Measurements from ENCODE around the gene WDR43.

Gene WDR43

DNA sequence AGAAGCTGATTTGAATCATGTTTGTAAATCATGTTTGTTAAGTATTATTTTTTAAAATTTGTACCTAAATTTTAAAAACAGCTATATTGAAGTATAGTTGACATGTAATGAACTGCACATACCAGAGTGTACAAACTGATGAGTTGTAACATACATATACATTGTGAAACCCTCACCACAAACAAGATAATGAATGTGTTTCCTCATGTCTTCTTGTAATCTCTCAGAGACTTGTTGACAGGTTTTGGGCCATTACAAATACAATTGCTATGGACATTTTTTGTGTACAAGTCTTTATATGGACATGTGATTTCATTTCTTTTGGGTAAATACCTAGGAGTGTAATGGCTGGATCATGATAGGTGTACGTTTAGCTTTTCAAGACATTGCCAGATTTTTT lies 21.5 kb downstream of the WDR43 start:
- DNase-seq: no peak

DNA sequence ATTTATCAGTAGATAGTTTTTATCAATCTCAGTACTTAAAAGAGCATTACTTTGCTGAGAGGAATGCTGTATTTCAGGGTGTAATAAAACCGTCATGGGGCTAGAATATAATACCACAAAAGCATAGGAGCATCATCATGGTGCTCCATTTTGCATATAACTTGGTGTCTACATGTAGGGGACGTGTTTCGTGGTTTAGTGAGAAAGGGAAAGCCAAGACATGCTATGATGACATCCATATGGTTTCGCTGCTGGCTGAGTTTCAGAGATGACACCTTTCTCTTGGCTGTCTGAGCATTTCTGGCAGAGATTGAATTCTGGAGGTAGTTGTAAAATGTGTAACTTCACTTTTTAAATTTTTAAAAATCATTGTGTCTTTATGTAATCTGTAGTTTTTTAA lies 32.4 kb downstream of the WDR43 start:
- DNase-seq: no peak

GRCh38 chr2:28927469-28927868 lies 33.0 kb downstream of the WDR43 start:
- DNase-seq: no peak

DNA sequence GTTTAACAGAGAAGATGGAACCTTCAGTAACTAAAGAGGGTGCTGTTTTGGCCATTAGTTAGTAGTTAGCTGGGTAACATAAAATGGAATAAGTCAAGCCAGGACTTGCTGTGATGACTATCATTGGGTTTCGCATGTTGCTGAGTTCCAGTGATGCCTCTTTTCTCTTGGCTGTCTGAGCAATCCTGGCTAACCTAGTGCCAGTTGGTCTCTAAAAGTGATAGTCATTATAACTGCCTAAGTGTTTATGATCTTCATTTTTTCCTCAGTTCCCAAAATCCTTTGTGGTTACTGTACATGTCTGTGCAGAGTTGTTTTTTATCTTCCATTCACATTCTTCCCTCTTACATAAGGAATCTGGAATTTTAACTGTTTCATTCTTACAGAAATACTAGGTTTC lies 33.4 kb downstream of the WDR43 start:
- no peak for DNase-seq

DNA sequence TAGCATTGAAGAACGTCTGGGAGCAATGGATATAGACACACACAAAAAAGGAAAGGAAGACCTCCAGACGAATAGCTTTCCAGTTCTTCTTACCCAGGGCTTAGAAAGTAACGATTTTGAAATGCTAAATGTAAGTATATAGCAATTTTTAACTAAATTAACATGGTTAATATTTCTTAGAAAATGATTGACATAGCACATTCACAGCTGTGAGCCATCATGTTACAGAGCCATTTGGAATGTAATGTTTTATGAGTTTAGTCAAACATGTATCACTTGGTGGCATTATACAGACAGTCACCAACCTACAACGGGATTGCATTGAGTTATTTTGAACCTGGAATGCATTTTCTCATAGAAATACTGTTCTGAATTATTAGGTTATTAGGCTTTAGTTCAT lies 35.1 kb downstream of the WDR43 start:
- DNase-seq: no peak

DNA sequence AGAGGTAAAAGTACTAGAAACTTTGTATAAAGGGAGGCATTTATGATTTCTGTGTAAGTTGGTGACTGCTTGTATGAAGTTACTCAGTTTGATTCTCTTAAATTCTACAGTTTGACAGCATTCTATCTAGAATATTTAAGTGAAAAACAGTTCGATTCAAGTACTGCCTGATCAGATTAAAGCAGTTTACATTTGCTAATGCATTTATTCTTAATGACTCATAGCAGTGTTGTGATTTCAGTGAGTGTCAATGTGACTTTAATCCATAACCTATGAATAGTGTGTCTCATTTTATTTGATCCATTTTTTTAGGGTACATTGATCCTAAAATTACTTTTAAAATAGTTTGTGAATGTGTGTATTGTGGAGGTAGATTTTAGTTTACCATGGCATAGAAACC lies 35.7 kb downstream of the WDR43 start:
- DNase-seq: no peak

DNA sequence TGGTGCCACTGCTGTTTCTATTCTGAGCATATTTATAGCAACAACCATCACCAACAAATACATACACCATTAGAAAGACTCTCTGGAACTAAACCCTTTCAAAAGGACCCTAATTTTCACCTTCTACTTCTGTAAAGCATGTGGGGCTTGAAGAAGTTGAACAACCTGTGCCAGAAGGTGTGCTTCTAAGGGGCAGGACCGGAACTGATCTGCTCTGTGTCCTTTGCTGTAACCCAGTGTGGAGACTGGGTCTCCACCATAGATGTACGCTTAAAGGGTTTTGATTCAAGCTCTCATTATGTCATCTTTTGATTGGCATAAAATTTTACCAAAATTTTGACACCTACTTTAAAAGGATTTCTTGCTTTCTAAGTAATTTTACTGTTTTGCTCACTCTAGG lies 40.3 kb downstream of the WDR43 start:
- no peak for DNase-seq

GRCh38 chr2:28941008-28941407 lies 46.5 kb downstream of the WDR43 start:
- no peak for DNase-seq

- DNase-seq: no peak
Measured at GRCh38 chr2:28944535-28945248, 50.2 kb downstream of the WDR43 start.

DNA sequence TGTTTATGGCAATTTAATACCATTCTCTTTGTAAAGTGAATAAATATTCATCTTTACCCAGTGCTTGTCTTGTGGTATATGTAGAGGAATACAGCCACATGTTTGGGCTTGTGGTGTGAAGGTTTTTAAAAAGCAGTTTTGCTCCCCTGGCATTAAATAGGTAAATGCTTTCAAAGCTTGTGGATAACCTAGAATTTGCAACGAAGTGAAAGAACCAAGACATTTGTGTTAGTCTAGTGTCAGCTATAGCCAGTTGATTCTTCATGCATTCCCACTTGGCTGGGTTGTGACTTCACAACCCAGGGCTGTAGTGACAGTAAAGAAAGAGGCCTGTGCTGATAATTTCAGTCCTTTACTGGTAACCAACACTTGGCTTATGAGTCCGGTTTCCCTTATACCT lies 53.7 kb downstream of the WDR43 start:
- DNase-seq: no peak

DNA sequence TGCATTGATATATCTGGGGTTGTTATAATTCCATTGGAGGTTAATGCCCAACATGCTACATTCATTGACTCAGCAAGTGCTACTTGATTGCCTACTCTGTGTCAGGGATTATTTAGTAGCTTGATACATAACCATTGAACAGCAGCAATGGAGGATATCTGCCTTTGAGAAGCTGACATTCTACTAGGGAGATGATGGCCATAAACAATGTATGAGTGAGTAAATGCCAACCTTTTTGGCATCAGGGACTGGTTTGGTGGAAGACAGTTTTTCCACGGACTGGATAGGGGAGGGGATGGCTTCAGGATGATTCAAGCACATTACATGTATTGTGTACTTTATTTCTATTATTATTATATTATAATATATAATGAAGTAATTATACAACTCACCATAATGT lies 54.7 kb downstream of the WDR43 start:
- no peak for DNase-seq

GRCh38 chr2:28949617-28950305 lies 55.3 kb downstream of the WDR43 start:
- DNase-seq: no peak

DNA sequence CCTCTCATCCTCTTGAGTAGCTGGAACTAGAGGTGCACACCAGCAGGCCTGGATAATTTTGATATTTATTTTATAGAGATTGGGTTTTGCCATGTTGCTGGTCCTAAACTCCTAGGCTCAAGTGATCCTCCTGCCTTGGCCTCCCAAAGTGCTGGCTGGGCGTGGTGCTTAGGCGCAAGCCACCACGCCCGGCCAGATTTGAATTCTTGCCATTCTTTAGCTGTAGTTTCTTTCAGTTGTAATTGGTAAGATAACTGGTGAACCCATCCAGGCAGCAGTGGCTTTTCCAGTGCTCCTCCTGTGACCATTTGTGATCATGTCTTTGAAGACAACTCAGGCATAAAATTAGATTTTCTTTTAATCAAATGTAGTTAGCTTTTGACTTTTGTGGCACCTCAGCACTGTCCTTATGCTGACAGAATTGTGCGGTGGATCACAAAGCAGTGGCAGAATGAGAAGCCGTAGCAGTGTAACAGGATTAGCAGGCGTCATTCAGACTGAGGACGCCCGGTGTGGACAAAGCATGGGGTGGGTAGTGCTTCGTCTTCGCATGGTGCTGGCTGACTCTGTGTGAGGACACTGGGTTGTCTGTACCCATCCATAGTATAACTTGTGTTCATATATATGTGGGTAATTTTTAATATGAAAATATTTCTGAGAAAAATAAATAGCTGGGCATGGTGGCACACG lies 56.6 kb downstream of the WDR43 start:
- DNase-seq: no peak

DNA sequence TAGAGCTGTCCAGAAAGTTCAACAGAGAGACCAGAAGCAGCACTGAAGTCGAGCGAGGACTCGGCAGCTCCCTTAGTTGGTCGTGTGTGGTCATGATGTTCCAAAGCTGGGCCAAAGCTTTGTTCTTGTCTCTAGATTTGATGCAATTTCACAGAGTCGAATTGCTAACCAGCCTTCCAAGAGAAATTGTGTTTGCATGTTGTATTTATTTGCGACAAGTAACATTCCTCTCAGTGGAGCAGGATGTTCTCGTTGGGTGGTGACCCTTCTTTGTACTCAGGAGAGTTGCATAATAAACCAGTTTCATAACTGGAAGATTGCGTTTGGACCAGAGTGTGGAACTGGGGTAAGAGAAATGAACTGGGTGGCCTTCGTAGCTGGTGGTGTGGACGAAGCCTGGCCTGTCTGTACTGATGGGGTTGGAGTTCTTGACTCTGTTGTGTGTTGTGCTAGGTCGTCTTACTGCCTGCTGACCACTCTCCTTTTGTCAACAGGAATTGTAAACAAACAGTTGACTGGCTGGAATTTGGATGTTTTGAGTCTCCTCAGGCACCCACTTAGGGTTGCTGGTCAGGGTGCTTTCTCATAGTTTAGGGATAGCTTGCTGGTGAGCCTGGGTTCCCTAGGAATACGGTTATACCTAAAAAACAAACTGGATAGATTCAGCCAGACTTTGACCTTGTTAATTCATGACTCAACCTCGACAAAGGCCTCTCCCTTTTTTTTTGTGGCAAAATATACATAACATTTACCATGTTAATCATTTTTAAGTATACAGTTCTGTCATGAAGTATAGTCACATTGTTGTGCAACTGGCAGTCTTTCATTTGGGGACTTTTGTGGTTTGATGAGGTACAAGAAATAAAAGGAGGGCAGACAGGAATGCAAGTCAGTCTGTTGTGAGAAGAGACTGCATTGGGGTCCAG lies 57.7 kb downstream of the WDR43 start:
- no peak for DNase-seq

- no peak for DNase-seq
Measured at GRCh38 chr2:28952836-28953211, 58.4 kb downstream of the WDR43 start.

DNA sequence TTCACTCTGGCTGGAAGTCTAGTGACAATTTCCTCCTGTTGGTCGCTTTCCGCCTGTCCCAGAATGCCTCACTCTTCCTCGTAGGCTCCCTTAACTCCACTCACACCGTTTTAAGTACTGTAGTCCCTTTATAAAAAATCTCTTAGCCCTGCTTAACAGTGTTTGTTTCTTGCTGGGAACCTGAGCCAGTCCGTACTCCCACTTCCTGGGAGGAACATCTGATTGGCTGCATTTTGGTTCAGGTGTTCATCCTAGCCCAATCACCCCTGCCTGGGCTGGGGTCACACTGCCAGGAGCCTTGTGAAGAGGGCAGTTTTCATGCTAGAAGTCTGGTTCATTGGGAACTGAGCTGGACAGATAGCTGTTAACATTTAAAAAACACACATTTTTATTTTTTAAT lies 61.0 kb downstream of the WDR43 start:
- no peak for DNase-seq

DNA sequence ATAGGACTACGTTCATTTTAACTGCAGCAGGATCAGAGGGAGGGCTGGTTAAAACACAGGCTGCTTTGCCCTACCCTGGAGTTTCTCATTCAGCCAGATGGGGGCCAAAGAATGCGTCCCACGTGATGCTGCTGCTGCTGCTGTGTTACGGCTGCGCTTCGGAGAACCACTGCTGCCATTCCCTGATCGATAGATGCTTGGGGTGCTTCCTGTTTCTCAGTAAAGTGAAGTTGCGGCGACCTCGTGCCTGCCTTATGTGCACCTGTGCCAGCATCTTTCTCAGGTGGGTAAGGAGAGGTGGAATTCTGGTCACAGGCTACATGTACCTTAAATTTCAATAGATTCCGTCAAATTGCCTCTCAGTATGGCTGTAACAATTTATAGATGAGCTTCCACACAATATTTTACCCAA lies 62.0 kb downstream of the WDR43 start:
- peak; percentile 73 for DNase-seq

- DNase-seq: peak; percentile 71
Measured at GRCh38 chr2:28956890-28957289, 62.4 kb downstream of the WDR43 start.

- DNase-seq: peak; percentile 89
Measured at GRCh38 chr2:28958689-28959088, 64.2 kb downstream of the WDR43 start.

- no peak for DNase-seq
Measured at GRCh38 chr2:28960401-28960800, 65.9 kb downstream of the WDR43 start.

GRCh38 chr2:28962505-28962904 lies 68.0 kb downstream of the WDR43 start:
- no peak for DNase-seq

- DNase-seq: no peak
Measured at GRCh38 chr2:28970464-28971160, 76.1 kb downstream of the WDR43 start.

Data from NCI-H345 (cell line).